ENCODE results near the gene EIF5.
A peak's percentile ranks its signal among the peaks of the same experiment; 100 is the strongest.

DNA sequence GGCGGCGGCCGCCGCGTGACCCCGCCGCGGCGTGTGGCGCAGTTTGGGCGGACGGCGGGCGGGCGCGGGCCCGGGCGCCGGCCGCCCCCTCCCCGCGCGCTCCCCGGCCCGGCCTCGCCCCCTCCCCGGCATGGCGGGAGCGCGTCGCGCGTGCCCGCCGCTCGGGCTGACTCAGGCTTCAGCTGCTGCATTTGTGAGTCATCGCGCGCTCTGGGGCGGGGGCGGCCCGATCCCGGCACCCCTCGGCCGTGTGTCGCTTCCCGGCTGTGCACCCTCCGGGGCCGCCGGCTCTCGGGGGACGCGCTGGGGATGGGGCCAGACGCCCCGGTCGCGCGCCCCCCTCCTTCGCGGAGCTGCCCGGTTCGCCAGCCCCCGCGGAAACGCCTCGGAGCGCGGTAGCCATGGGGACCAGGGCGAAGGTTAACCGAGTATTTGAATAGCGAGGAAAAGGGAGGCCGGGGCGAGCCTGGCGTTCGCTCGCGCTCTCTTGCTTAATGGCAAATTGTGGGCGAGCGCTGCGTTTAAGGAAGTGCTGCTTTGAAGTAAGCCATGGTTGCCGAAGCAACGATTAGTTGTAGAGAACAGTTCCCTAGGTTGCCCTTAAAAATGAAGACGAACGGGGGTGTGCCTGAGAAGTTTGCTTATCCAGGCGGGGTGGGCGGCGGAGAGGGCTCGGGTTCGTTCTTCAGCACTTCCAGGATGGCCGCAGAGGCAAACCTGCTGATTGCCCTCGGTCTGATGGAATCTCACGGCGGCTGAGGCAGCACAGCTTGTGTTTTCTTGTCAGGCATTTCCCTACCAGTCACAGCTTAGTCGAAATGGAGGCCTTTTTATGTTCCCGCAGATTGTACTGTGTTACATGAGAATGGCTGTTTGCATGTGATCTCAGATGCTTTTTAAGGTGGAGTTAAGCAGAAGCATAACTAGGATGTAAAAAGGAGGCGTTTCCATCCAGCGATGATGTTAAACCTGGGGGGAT, 896 bp downstream of the EIF5 start:
- TF ChIP-seq, protein P1, sequence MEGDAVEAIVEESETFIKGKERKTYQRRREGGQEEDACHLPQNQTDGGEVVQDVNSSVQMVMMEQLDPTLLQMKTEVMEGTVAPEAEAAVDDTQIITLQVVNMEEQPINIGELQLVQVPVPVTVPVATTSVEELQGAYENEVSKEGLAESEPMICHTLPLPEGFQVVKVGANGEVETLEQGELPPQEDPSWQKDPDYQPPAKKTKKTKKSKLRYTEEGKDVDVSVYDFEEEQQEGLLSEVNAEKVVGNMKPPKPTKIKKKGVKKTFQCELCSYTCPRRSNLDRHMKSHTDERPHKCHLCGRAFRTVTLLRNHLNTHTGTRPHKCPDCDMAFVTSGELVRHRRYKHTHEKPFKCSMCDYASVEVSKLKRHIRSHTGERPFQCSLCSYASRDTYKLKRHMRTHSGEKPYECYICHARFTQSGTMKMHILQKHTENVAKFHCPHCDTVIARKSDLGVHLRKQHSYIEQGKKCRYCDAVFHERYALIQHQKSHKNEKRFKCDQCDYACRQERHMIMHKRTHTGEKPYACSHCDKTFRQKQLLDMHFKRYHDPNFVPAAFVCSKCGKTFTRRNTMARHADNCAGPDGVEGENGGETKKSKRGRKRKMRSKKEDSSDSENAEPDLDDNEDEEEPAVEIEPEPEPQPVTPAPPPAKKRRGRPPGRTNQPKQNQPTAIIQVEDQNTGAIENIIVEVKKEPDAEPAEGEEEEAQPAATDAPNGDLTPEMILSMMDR (IDR thresholded peaks at IDR 0.05): no peak
- TF ChIP-seq POLR2A (IDR thresholded peaks at IDR 0.05): peak; percentile 37
